Prostate gland (tissue), 2 donors: Measurements from ENCODE around the gene MARK2. TPM values are rescaled to one million over a fixed set of nuclear protein-coding genes. Genes with fewer than 3 reads are reported as not detected.

Source experiments
- DNase-seq: peaks from one replicate; pipeline ENCODE4 v3.0.0-alpha.2; 2019; ENCODE audit warnings: low spot score
- H3K27ac ChIP-seq, 2 donors: fragments of 200-600 bp; sonication (generic); 2 replicates each; pipeline ENCODE4 v1.5.1; 2017 to 2019
- H3K27me3 ChIP-seq: fragments of 200-600 bp; sonication (generic); replicated peaks from 2 replicates; pipeline ENCODE4 v1.5.1; 2019; ENCODE audit not compliant: insufficient read depth
- H3K36me3 ChIP-seq, 2 donors: fragments of 200-600 bp; sonication (generic); 1 replicate in 1 of 2; 2 replicates in 1 of 2; pipeline versions ENCODE4 v1.5.1 to v1.8.1; 2017 to 2019
- H3K4me1 ChIP-seq: fragments of 200-600 bp; sonication (generic); replicated peaks from 2 replicates; pipeline ENCODE4 v1.5.1; 2019
- H3K4me3 ChIP-seq, 2 donors: fragments of 200-600 bp; sonication (generic); 2 replicates each; pipeline ENCODE4 v1.5.1; 2017 to 2019
- H3K9me3 ChIP-seq: fragments of 200-600 bp; sonication (generic); 2 replicates; pipeline ENCODE4 v1.5.1; 2017
- CTCF ChIP-seq, 4 experiments: fragments of 200-600 bp in 2 of 4; fragments of 450-650 bp in 2 of 4; sonication (generic) in 2 of 4; IDR thresholded peaks; 1 replicate in 3 of 4; 2 replicates in 1 of 4; pipeline ENCODE4 v1.5.1; 2016 to 2019; ENCODE audit warnings: antibody characterized with exemption in 4 of 4, mild to moderate bottlenecking in 2 of 4, moderate library complexity in 2 of 4
- POLR2A ChIP-seq: fragments of 450-650 bp; IDR thresholded peaks from one replicate; pipeline ENCODE4 v1.6.1; 2016; ENCODE audit warnings: antibody characterized with exemption, mild to moderate bottlenecking
- POLR2AphosphoS5 ChIP-seq: sonication (generic); formaldehyde crosslinking; IDR thresholded peaks from one replicate; pipeline ENCODE4 v1.6.1; 2017; ENCODE audit warnings: antibody characterized with exemption
- WGBS: methylation state at CpG from one replicate; pipeline ENCODE4 v1.1.5; 2018; 5-methylcytosine and 5-hydroxymethylcytosine counted together
- intact Hi-C: fragments of 100-400 bp; cut with DNase I; formaldehyde crosslinking; loops from one replicate; pipeline ENCODE4 v1.14.2; 2022
- total RNA-seq, 2 donors: library from RNA; depleted of rRNA; stranded (reverse); fragments of >200 nt; gene quantifications; one replicate each; pipeline ENCODE4 v1.1.0, GENCODE V29; 2016

The MARK2 gene
- total RNA-seq, 2 donors from 2014 or later, result 65.4 to 67.2 TPM

DNA sequence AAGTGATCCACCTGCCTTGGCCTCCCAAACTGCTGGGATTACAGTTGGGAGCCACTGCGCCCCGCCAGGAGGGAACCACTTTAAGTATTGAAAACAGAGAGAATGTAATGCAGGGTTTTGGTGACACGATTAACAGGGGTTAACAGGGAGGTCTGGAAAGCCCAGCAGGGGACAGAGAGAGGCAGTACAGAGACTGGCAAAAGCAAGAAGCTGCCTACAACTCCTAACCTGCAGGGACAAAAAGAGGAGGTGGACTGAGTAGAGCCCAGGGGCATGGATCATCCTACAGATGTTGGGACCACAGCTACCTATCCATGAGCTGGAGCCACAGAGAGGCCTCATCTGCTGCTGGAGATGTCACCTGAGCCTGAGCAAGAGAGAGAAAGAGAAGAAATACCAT is 27.4 kb upstream of the MARK2 start:
- DNase-seq, result no peak
- H3K4me1 ChIP-seq, result peaks cover 9% of the 10 kb centered on the region
- no peak overlapping the region for H3K27ac ChIP-seq
- no peaks in the 10 kb centered on the region for H3K27me3 ChIP-seq
- intact Hi-C loops, result loop anchor here (5.0 kb wide), 1 partner anchor 44 kb away; the partner anchor contains the start of gene ZFTA
- WGBS, result 77% methylated on average over 3 of the region's 3 CpGs
- H3K4me3 ChIP-seq, result no peak overlapping the region
- H3K9me3 ChIP-seq, result no peaks in the 10 kb centered on the region
- H3K36me3 ChIP-seq, result no peaks in the 10 kb centered on the region
- TF ChIP-seq POLR2AphosphoS5, result no peak
- no peak for TF ChIP-seq CTCF (IDR thresholded peaks at IDR 0.05)
- TF ChIP-seq POLR2A, result no peak

GRCh38 chr11:63813035-63813562 is 25.8 kb upstream of the MARK2 start, which contains the start of gene SPINDOC:
Gene SPINDOC (plus strand): TSS chr11:63813456. CDS start chr11:63813687, 231 bp downstream.
- H3K27ac ChIP-seq, result peak within 1 kb of the TSS; percentile 78 to 79
- TF ChIP-seq POLR2A (peak; percentile 53), POLR2AphosphoS5 (no peak)

DNA sequence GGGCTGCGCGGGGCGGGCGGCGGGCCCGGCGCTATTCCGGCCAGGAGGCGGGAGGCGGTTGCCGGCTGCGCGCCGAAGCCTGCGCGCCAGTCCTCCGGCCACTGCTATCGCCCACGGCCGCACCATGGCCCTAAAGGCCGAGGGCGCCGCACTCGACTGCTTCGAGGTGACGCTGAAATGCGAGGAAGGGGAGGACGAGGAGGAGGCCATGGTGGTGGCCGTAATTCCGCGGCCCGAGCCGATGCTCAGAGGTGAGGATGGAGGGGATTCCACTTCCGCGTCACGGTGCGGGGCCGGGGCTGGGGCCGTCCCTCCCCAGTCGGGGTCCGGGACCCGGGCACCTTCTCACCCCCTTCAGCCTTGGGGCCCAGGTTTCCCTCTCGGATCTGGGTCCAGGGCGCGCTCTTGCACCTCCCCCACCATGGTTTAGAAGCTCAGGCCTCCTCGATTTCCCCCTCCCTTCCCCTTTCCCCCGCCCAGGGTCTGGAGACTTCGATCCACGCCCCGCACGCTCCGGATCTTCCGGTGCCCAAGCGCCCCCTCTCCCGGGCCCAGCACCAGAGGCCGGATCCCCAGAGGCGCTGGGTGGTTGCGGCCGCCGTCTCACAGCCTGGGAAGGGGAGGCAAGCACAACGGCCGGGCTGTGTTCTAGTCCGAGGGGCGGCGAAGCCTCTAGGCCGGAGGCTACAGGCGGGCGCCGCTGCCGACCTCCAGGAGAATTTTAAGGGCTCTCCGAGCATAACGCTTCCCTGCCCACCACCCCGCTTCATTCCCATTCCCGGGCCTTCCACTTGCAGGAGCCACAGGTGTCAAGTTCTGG is 25.1 kb upstream of the MARK2 start:
- peak overlapping the region; percentile 78 to 79 for H3K27ac ChIP-seq
- no peak for TF ChIP-seq POLR2A
- TF ChIP-seq POLR2AphosphoS5, result no peak
- TF ChIP-seq CTCF (IDR thresholded peaks at IDR 0.05), result peak in 1 of 4 experiments; percentile 4
- under 1% methylated on average over 70 of the region's 74 CpGs for WGBS
- H3K27me3 ChIP-seq, result no peaks in the 10 kb centered on the region
- H3K36me3 ChIP-seq, result peaks cover 4% of the 10 kb centered on the region in 2 donors
- H3K4me1 ChIP-seq, result peaks cover 9% of the 10 kb centered on the region
- no peaks in the 10 kb centered on the region for H3K9me3 ChIP-seq
- peak; percentile 33 for DNase-seq
- intact Hi-C loops, result loop anchor here (5.0 kb wide), 1 partner anchor 46 kb away; the partner anchor contains the start of gene ZFTA
- peak overlapping the region; percentile 79 to 88 for H3K4me3 ChIP-seq

More at GRCh38 chr11:63813035-63813562, 25.8 kb upstream of the MARK2 start, which contains the start of gene SPINDOC:
- intact Hi-C loops, result loop anchor here (5.0 kb wide), 1 partner anchor 46 kb away; the partner anchor contains the start of gene ZFTA
- H3K36me3 ChIP-seq, result no peaks in the 10 kb centered on the region
- WGBS, result 2% methylated on average over 38 of the region's 65 CpGs
- peak within 1 kb of the TSS; percentile 79 to 88 for H3K4me3 ChIP-seq
- peaks cover 9% of the 10 kb centered on the region for H3K4me1 ChIP-seq
- DNase-seq, result peak; percentile 74
- no peaks in the 10 kb centered on the region for H3K27me3 ChIP-seq
- no peaks in the 10 kb centered on the region for H3K9me3 ChIP-seq

DNA sequence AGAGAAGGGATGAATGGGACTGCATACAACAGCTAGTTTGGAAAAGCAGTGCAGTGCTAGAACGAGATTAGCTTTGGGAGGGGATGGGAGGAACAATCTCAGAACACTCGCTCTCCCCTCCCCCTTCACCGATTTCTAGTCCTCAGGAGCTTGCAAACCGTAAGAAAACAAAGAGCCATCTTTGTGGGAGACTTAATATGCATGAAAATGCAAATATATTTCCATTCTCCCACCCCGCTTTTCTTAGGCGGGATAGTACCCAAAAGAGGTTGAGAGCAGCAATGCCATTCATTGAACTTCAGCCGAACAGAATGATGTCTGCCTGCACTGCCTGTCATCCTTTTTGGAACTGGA is 24.6 kb upstream of the MARK2 start:
- peaks cover 9% of the 10 kb centered on the region for H3K4me1 ChIP-seq
- TF ChIP-seq POLR2A (no peak), CTCF (IDR thresholded peaks at IDR 0.05) (no peak), POLR2AphosphoS5 (no peak)
- peak overlapping the region; percentile 79 to 88 for H3K4me3 ChIP-seq
- H3K9me3 ChIP-seq, result no peaks in the 10 kb centered on the region
- H3K36me3 ChIP-seq, result peaks cover 7 to 10% of the 10 kb centered on the region in 2 donors
- H3K27ac ChIP-seq, result peak overlapping the region; percentile 78 to 79
- H3K27me3 ChIP-seq, result no peaks in the 10 kb centered on the region
- intact Hi-C loops, result loop anchor here (5.0 kb wide), 1 partner anchor 47 kb away; the partner anchor contains the start of gene ZFTA
- no peak for DNase-seq
- whole genome bisulfite sequencing, result 11% methylated on average over 7 of the region's 7 CpGs

DNA sequence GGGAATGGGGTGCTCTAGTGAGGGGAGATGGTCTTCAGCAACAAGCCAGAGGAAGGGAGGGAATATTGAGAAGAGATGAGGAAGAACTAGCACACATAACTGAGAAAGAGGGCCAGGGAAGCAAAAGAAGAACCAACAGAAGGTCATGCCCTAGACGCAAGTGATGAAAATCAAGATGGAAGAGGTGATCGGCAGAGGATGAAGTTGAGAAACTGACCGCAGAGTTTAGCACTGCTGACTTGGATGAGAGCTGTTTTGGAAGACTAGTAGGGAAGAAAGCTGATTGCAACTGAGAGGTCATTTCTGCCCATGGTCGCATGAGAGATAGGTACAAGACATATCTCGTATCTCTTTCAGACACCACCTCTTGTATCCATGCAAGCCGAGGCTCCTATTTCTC is 22.7 kb upstream of the MARK2 start:
- peaks cover 7 to 10% of the 10 kb centered on the region in 2 donors for H3K36me3 ChIP-seq
- TF ChIP-seq POLR2AphosphoS5 (no peak), POLR2A (no peak), CTCF (IDR thresholded peaks at IDR 0.05) (no peak)
- intact Hi-C loops, result no loop called here
- H3K27me3 ChIP-seq, result no peaks in the 10 kb centered on the region
- H3K4me3 ChIP-seq, result no peak overlapping the region
- no peaks in the 10 kb centered on the region for H3K9me3 ChIP-seq
- H3K27ac ChIP-seq, result no peak overlapping the region
- DNase-seq, result no peak
- 92% methylated on average over 6 of the region's 6 CpGs for WGBS
- peaks cover 9% of the 10 kb centered on the region for H3K4me1 ChIP-seq
